ENCODE results near the gene THOC6.

Gene THOC6

DNA sequence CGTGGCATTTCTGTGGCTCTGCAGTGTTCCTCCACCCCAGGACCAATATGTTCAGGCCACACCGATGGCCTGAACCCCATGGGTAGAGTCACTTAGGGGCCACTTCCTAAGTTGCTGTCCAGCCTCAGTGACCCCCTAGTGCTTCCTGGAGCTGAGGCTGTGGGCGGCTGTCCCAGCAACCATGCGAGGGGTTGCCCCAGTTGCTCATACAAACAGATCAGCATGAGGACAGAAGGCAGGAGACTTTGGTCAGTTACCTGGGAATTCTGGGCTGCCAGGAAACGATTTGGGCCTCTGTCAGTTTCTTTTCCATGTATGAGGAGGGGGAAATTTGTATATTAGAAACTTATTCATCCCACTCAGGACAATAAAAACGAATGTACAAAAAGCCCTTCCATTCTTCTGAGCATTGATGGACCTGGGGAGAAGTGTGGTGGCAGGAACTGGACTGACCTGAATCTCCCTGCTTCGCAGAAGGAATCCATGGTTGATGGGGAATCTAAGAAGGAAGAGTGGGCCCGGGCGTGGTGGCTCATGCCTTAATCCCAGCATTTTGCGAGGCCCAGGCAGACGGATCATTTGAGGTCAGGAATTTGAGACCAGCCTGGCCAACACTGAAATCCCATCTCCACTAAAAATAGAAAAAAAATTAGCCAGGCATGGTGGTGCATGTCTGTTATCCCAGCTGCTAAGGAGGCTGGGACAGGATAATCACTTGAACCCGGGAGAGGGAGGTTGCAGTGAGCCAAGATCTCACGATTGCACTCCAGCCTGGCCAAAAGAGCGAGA is 36.7 kb downstream of the THOC6 start:
- TF ChIP-seq CTCF (IDR thresholded peaks at IDR 0.05; ENCODE audit: insufficient read depth, low read depth, low read length, missing control alignments) = no peak
- DNase-seq (ENCODE audit: low read depth) = no peak
- no peak overlapping the region for H3K4me3 ChIP-seq (ENCODE audit: low read length)

GRCh38 chr16:3062553-3062952 is 38.7 kb downstream of the THOC6 start:
- no peak for DNase-seq (ENCODE audit: low read depth)
- H3K4me3 ChIP-seq (ENCODE audit: low read length) = no peak overlapping the region
- TF ChIP-seq CTCF (IDR thresholded peaks at IDR 0.05; ENCODE audit: insufficient read depth, low read depth, low read length, missing control alignments) = no peak

DNA sequence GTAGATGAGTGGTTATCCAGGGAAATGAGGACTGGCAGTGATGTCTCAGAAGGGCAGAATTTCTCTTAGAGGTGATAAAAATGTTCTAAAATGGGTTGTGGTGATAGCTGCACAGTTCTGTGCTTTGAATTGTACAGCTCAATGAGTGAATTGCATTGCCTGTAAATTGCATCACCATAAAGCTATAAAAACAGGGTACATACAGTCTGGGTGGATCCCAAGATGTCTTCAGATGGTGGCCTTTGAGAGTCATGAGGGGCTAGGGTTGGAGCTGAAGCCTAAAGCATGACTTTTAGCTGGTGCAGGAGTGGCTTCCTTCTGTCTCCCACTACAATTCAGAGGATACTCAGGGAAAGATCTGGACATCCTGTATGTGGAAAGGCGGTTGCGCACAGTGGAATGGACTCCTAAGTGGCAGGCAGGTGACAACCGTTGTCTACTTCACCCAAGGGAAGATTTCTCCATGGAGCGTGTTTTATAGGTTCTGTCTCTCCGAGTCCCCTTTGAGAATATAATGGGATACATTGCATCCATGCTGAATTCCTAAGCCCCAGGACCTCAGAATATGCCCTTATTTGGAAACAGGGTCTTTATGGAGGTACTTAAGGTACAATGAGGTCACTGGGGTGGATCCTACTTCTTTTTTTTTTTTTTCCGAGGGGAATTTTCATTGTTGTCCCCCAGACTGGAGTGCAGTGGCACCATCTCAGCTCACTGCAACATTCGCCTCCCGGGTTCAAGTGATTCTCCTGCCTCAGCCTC is 40.0 kb downstream of the THOC6 start:
- no peak for TF ChIP-seq CTCF (IDR thresholded peaks at IDR 0.05; ENCODE audit: insufficient read depth, low read depth, low read length, missing control alignments)
- no peak overlapping the region for H3K4me3 ChIP-seq (ENCODE audit: low read length)
- no peak for DNase-seq (ENCODE audit: low read depth)

DNA sequence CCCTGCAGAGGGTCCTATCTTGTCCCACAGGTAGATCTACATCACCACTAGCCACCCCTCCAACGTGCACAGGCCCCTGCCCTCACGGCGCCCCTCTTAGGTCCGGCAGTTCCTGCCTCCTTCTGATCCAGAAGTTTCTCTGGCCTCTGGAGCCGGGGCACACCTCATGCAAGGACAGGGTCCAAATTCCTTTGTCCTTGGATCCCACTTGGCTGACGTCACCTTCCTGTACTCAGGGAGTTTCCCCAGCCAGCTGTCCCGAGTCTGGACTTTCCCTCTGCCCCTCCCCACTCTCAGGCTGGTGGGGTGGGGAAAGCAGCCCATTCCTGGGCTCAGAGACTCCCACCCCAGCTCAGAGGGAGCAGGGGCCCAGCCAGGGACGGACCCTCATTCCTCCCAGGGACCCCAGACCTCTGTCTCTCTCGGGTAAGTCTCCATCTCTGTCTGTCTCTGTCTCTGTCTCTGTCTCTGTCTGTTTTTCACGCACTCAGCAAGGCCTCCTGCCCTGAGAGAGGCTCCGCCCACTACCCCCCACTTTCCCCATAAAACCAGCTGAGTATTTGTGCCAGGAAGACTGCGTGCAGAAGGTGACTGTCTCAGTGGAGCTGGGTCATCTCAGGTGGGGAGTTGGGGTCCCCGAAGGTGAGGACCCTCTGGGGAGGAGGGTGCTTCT is 41.4 kb downstream of the THOC6 start, which contains the start of gene IL32:
Gene IL32 (plus strand): TSS at position 572 of the 673 bp plus-strand sequence. CDS start 172 bp downstream, outside the sequence.
- peak; percentile 78 for DNase-seq (ENCODE audit: low read depth)
- H3K4me3 ChIP-seq (ENCODE audit: low read length) = no peak within 1 kb of the TSS
- no peak for TF ChIP-seq CTCF (IDR thresholded peaks at IDR 0.05; ENCODE audit: insufficient read depth, low read depth, low read length, missing control alignments)

DNA sequence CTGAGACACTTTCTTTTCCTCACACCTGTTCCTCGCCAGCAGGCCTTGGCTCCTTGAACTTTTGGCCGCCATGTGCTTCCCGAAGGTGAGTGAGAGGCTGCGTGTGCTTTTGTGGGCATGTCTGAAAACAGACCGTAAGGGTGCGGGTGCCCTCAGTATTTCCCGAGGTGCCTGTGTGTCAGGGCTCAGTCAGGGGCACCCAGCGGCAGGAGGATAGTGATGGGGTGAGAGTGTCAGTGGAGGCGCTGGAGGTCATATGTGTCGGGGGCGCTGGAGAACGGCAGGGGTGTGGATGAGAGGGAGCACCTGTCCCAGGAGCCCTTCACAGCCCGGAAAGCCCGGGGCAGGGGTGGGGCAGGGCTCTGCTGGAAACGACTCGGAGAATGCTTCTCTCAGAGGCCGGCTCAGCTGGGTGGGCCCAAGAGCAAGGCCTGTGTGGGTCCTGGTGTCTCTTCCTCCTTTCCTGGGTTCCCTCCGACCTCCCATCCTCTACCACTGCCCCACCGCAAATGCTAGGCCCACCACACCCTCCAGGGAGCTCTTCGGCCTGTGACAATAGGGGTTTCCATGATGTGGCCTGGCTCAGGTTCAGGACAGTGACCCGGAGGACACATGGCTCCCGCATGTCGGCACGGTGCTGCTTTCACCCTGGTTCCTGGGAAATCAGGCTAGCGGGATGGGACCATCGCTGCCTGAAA is 42.1 kb downstream of the THOC6 start:
- H3K4me3 ChIP-seq (ENCODE audit: low read length) = no peak overlapping the region
- no peak for TF ChIP-seq CTCF (IDR thresholded peaks at IDR 0.05; ENCODE audit: insufficient read depth, low read depth, low read length, missing control alignments)
- no peak for DNase-seq (ENCODE audit: low read depth)

DNA sequence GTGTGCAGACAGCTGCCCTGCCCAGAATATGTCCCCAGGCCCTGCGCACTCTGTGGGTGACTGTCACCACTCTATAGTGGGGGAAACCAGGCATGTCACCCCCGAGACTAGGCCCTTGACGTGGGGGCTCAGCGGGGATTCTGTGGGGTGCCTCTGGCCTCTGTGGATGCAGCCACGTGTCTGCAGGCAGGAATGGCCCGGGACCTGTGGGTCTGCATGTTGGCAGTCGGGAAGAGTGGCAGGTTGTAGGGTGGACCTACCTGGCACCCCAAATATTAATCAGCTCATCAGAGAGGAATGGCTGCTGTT is 42.6 kb downstream of the THOC6 start:
- no peak for DNase-seq (ENCODE audit: low read depth)
- H3K4me3 ChIP-seq (ENCODE audit: low read length) = no peak overlapping the region
- TF ChIP-seq CTCF (IDR thresholded peaks at IDR 0.05; ENCODE audit: insufficient read depth, low read depth, low read length, missing control alignments) = no peak

All from epithelial cell of esophagus (primary cell).